ENCODE results near the gene VPS13C.

VPS13C gene

GRCh38 chr15:61818801-61819200 lies 241.4 kb downstream of the VPS13C start:
- no peak for DNase-seq

DNA sequence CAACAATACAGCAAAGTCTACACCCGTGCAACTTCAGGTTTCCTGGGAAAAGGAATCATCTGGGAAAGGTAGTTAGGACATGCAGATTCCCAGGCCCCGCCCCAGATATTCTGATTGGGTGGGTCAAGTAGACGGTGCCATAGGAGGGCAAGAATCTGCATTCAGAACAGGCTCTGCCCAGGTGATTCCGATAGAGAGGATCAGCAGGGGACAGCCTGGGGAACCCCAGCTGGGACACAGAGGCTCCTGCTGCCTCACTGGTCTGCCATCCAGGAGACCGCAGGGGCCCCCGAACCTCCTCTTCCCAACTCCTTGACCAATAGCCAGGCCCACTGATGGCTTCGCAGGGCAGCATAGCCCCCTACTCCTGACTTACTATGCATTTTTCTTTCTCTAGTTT lies 243.4 kb downstream of the VPS13C start:
- no peak for DNase-seq

DNA sequence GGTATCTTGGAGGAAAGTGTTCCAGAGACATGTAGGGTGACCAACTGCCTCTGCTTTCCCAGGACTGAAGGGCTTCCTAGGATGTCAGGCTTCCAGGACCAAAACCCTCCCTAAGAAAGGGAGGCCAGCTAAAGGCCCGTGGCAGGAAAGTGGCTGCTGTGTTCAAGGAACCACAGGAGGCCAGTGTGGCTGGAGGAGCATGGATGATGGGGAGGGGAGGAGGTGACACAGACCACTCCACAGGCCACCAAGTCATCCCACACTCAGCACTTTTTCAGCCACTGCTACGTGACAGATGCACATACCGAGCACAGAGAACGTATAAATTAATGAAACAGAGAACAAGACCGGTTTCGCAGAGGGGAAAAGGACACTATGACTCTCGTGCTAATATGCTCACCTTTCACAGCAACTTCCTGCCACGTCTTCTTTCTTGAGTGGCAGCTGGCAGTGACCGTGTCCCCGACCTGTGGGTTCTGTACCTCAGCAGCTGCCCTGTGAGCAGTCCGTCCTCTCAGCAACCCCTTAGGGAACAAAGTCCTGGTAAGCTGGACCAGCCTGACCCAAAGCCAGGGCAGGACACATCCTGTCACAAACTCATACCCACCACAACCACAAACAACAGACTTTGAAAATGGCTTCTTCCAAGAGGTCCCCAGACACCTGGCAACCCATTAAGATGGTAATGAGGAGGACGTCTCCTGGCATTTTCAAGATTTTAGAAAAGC lies 244.7 kb downstream of the VPS13C start:
- DNase-seq, result no peak

GRCh38 chr15:61812476-61812875 lies 247.8 kb downstream of the VPS13C start:
- DNase-seq, result no peak

GRCh38 chr15:61811952-61812351 lies 248.3 kb downstream of the VPS13C start:
- DNase-seq, result no peak

GRCh38 chr15:61809216-61809615 lies 251.0 kb downstream of the VPS13C start:
- no peak for DNase-seq

GRCh38 chr15:61807281-61807929 lies 252.8 kb downstream of the VPS13C start:
- DNase-seq, result no peak

Data from fibroblast of skin of abdomen (primary cell).